ENCODE data around the gene ZWILCH. TPM values are rescaled to one million over a fixed set of nuclear protein-coding genes. Genes with fewer than 3 reads are reported as not detected.
"Not testable (repeated sequence)": the region's sequence is repeated elsewhere in the genome, so short reads cannot be mapped to it uniquely, and the experiment has no call there.

ZWILCH gene
- polyA plus RNA-seq, 10 donors: 12.0 to 22.6 (median 17.5) TPM

DNA sequence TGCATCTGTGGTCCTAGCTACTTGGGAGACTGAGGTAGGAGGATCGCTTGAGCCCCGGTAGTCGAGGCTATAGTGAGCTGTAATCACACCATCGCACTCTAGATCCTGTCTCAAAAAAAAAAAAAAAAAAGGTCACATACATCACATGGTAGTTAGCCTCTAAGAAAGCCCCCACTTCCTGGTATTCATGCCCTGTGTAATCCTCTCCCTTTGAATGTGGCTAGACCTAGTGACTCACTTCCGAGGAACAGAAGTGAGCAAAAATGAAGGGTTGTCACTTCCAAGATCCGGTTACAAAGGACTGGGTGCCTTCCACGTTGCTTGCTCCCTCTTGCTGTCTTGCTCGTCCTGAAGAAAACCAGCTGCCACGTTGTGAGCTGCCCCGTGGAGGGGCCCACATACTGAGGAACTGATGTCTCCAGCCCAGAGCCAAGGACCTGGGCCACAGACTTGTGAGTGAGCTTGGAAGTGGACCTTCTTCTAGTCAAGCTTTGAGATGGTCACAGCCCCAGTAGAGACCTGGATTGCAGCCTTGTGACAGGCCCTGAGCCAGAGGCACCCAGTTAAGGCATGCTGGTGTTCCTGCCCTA lies 73.3 kb downstream of the ZWILCH start:
- DNase-seq: peak in 1 of 3 donors; percentile 41

- DNase-seq: peak in 2 of 3 donors; percentile 24 to 47
Measured at GRCh38 chr15:66580643-66581042, 75.5 kb downstream of the ZWILCH start.

DNA sequence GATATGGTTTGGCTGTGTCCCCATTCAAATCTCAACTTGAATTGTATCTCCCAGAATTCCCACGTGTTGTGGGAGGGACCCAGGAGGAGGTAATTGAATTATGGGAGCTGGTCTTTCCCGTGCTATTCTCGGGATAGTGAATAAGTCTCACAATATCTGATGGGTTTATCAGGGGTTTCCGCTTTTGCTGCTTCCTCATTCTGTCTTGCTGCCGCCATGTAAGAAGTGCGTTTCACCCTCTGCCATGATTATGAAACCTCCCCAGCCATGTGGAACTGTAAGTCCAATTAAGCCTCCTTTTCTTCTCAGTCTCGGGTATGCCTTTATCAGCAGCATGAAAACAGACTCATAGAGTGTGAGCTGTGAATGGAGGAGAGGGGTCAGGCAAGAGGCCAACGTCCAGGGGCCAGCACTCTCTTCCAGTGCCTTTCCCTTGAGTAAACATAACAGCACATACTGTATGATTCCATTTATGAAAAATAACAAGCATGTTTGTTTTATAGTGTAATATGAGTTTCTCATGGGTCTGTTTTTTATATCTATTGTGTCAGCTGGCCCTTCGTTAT lies 76.9 kb downstream of the ZWILCH start:
- DNase-seq: peak in 1 of 3 donors; percentile 48

DNA sequence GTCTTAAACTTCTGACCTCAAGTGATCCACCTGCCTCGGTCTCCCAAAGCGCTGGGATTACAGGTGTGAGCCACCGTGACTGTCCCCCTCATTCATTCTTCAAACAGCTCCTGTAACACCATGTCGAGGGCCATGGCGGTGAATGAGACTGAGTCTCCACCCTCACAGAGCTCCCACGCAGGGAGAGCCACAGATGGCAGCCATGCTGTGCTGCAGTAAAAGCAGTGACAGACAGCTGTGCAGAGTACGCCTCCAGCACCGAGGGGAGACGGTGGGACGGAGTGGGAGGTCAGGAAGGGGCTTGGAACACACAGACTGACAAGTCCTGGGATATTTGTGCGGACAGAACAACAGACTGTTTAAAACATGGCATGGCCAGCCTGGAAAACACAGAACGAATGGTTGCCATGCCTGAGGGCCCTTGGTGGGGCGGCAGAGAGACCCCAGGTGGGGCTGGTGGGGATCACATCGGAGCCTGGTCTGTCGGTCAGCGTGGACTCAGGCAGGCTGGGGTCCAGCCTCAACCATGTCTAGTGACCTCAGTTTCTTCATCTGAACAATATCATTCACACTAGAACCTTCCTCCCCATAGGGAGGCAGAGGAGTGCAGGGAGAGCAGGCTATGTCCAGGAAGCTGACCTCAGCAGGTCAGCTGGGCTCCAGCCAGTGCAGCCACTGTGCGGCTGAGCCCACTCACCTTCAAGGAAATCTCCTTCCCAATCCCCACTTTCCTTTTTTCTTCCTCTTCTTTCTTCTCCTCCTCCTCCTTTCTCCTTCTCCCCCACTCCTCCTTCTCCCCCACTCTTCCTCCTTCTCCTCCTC lies 81.2 kb downstream of the ZWILCH start:
- no peak for DNase-seq

- no peak for DNase-seq
Measured at GRCh38 chr15:66587020-66587419, 81.9 kb downstream of the ZWILCH start.

- DNase-seq: no peak
Measured at GRCh38 chr15:66587749-66588148, 82.6 kb downstream of the ZWILCH start.

DNA sequence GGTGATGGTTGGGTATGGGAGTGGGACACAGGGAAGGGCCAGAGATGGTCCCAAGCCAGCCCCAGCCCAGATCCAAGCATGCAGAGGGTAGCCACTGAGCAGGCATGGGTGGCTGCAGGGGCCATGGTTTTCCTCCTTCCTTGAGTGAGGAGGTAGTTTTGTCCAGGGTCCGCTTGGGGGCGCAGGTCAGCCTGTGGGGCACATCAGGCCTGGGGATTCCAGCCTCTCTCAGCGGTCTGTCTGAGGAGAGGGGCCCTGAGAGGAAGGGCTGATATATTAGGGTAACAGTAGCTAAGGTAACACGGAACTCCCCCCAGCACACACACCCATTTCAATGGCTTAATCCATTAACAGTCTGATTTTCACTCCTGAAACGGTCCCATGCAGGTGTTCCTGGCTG lies 83.4 kb downstream of the ZWILCH start:
- DNase-seq: no peak

GRCh38 chr15:66588971-66589370 lies 83.8 kb downstream of the ZWILCH start:
- DNase-seq: no peak

DNA sequence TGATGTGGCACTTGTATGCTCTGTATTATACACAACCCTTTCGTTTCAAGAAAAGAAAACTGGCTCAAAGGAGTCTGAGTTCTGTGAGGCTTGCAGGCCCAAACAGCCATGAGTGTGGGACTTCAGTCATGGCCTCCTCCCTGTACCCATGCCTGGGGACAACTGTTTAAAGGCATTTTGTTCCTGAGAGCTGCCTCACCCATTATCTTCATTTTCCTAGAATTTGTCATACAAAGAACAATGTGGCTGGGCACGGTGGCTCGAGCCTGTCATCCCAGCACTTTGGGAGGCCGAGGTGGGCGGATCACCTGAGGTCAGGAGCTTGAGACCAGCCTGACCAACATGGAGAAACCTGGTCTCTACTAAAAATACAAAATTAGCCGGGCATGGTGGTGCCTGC lies 84.3 kb downstream of the ZWILCH start:
- DNase-seq: not testable (repeated sequence)

DNA sequence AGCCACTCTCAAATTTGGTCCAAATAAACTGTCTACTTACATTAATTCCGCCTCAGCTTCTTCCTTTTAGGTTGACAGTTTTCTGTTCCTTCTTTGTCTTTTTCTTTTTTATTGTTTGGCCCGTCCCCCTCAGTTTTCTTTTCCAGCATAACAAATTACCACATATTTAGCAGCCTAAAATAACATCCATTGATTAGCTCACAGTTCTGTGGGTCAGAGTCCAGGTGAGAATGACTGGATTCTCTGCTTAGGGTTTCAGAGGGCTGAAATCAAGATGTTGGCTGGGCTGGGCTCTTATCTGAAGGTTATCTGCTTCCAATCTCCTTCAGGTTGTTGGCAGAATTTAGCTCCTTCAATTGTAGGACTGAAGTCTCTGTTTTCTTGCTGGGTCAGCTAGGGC lies 85.3 kb downstream of the ZWILCH start:
- DNase-seq: no peak

DNA sequence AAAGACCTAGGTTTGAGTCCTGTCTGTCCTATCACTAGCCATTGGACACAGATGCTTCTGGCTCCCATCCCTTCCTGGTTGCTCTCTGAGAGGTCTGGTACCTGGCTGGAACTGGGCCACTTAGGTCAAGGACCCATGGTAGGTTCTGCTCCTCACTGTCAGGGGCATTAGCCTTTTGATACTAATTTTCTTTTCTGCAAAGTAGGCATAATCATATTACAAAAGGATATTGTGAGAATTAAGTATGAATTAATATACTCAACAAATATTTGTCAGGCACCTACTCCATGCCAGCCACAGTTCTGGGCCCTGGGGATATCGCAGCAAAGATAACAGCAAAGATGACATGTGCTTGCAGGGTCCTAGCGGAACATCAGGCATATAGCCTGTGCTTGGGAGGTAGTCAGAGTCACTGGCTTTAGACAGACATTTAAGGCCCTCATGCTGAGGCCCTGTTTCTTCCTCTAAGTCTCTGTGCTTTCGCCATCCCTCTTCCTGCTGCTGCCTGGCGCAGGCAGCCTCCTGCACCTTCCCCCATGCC lies 86.3 kb downstream of the ZWILCH start:
- DNase-seq: no peak

DNA sequence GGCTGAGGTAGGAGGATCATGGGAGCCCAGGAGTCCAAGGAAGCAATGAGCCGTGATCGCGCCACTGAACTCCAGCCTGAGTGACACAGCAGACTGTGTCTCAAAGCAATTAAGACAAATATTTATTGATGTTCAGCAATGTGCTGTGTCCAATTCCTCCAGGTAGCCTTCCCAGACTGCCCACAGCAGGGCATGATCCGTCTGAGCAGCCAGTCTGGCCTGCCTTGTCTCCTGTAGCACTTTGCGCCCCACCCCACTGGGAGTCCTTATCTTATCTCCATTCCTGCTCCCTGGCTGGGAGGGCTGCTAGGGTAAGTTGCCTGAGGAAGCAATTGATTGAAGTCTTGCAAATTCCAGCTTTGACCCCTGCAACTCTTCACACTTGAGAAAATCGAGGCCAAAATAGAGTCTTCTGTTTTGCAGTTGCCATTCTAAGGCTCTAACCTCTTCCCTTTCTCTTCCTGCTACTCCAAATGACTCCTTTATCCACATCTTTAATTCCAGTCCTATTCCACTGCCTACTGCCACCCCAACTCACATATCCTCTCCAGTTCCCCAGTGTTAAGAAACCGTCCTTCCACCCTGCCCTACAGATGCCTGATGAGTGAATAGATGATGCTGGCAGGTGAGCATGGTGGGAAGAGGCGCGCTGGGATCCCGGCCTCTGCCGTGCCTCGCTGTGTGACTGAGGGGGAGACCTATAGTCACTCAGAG lies 87.5 kb downstream of the ZWILCH start:
- DNase-seq: no peak

DNA sequence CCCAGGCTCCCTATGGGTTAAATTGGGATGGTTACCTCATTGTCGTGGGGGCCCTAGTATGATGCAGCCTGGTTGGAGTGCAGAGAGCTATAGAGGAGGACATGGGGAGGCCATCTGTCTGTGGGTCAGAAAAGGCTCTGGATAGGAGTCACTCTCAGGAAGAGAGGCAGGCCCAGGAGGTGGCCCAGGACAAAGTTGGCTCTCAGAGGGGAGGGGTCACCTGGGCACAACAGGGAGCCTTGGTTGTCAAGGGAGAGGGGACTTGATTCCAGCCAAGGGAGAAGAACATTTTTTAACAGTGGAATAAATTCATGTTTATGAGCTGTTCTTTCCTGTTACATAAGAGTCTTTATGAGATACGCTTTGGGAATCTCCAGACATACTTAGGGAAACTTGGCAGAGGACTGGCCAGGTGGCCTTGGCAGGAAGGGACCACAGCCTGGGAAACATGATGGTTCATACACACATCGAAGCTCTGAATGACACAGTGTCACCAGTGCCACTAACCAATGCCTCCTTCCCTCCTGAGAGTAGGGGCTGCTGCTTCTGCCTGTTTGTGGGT lies 88.2 kb downstream of the ZWILCH start:
- peak in 2 of 3 donors; percentile 13 to 49 for DNase-seq

DNA sequence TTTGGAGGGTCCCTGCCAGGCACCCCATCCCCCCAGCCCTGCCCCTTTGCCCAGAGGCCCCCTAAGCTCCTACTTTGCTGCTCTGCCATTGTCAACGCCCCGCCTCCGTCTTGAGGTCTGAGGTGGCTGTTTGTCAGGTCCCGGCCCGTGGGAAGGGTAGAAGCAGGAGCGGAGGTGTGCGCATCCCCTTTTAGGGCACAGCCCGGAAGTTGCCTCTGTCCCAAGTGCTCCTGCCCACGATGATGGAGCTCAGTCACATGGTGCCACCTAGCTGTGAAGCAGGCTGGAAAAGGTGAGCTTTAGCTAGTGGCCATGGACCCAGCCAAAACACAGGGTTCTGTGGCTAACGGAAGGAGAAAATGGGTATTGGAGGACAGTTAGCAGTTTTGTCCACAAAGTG lies 89.2 kb downstream of the ZWILCH start:
- no peak for DNase-seq

DNA sequence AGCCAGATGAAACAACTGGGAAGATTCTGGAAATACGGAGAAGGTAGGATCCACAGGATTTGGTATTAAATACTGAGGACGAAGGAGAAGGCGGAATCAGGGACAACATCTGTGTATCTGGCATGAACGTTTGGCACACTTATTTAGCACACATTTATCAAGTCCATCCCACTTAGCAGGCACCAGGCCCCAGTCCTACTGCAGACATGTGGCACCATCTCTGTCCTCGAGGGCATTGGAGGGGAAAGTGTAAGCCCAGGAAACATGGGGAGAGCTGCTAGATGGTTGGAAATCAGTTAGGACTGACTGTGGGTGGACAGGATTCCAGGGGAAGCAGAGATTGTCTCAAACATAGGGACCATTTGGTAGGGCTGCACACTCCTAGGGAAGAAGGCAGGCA lies 89.7 kb downstream of the ZWILCH start:
- DNase-seq: no peak

DNA sequence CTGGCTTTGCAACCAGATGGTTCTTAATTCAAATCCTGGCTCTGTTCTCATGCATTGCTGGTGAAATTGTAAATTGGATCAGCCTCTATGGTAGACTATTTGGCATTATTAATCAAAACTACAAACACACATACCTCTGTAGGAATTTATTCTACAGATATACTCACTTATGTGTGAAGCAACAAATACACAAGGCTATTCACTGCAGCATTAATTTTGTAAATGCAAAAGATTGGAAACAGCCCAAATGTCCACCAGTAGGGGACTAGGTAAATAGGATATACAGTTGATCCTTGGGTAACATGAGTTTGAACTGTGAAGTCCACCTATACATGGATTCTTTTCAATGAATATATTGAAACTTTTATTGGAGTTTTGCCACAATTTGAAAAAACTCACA lies 90.2 kb downstream of the ZWILCH start:
- DNase-seq: no peak

- peak in 1 of 3 donors; percentile 43 for DNase-seq
Measured at GRCh38 chr15:66595931-66596545, 90.9 kb downstream of the ZWILCH start.

GRCh38 chr15:66598095-66598815 lies 93.1 kb downstream of the ZWILCH start:
- no peak for DNase-seq

All from muscle of back (tissue), 11 donors.